Measurements from ENCODE around the gene STBD1. TPM values are rescaled to one million over a fixed set of nuclear protein-coding genes. Genes with fewer than 3 reads are reported as not detected.

Gene STBD1
- total and polyA plus RNA-seq, 9 of the 15 experiments (the other 6 are each of a cell fraction or from before 2014, with no cell fraction given), result 0.08 to 0.64 (median 0.27) TPM; not detected in 2

GRCh38 chr4:76298227-76298626 is 8.3 kb upstream of the STBD1 start:
- no peak overlapping the region for H3K4me3 ChIP-seq
- H3K4me1 ChIP-seq (replicated peaks in 1 of 2; ENCODE audit: control insufficient read depth in 2 of 2, insufficient read depth in 2 of 2, low read length in 2 of 2), result peaks cover 3 to 44% of the 10 kb centered on the region in 2 experiments; a peak in 4 of 5 replicates
- H3K9me3 ChIP-seq (replicated peaks; ENCODE audit: control insufficient read depth, insufficient read depth, low read depth, low read length), result peaks cover 19% of the 10 kb centered on the region
- H3K9me1 ChIP-seq (ENCODE audit: control insufficient read depth, insufficient read depth, low read length), result no peaks in the 10 kb centered on the region
- H3K9ac ChIP-seq (ENCODE audit: insufficient read depth in 1 of 2, low read depth in 2 of 2, low read length in 2 of 2), result no peak overlapping the region
- no peak for ATAC-seq
- no peak for TF ChIP-seq TFAM (CRISPR knock-in tag; conservative IDR thresholded peaks at IDR 0.05)
- TF ChIP-seq CREB3 (tag; conservative IDR thresholded peaks at IDR 0.05; ENCODE audit: low read depth), result no peak
- 0 out of 4 replicates have a peak, but pooled peaks of 1 of the 2 experiments have one; percentile 20 for TF ChIP-seq TRIM24 (IDR thresholded peaks at IDR 0.05)
- 0 out of 2 replicates have a peak, but pooled peaks have one; percentile 42 for TF ChIP-seq TRIM28 (IDR thresholded peaks at IDR 0.05)
- TF ChIP-seq ZFP1 (CRISPR knock-in tag; IDR thresholded peaks at IDR 0.05), result peak; percentile 89
- no peak for TF ChIP-seq RBM22 (IDR thresholded peaks at IDR 0.05; ENCODE audit: low read depth, low read length, poor library complexity, severe bottlenecking)
- peak in 1 of 2 experiments; percentile 77; a peak in 2 of 3 replicates for TF ChIP-seq CBX3 (IDR thresholded peaks at IDR 0.05; ENCODE audit: borderline replicate concordance in 1 of 2, low read length in 2 of 2)
- no peak for TF ChIP-seq FUS (optimal IDR thresholded peaks at IDR 0.05; ENCODE audit: low read depth, low read length)
- TF ChIP-seq NONO (IDR thresholded peaks at IDR 0.05; ENCODE audit: low read depth in 2 of 2, low read length in 1 of 2), result no peak
- TF ChIP-seq ZNF717 (CRISPR knock-in tag; IDR thresholded peaks at IDR 0.05), result no peak
- H4K20me1 ChIP-seq (replicated peaks; ENCODE audit: control insufficient read depth, insufficient read depth, low read length), result no peaks in the 10 kb centered on the region
- CTCF ChIA-PET (ENCODE audit: low intra/inter-chr PET ratio), result no interaction called here
- H3K36me3 ChIP-seq (ENCODE audit: control insufficient read depth, insufficient read depth, low read length), result no peaks in the 10 kb centered on the region
- in situ Hi-C loops (cut with MboI) (no loop called here), intact Hi-C loops (cut with micrococcal nuclease) (no loop called here)
- no TSS peak for BruUV-seq (replicated peaks)
- no peak overlapping the region for H3K27ac ChIP-seq (ENCODE audit: extremely low read depth, low read depth, low read length)
- no peak for FAIRE-seq
- H3K4me2 ChIP-seq (ENCODE audit: insufficient read depth, low read length), result no peak overlapping the region
- POLR2A ChIA-PET, result no interaction called here
- no peaks in the 10 kb centered on the region for H3K79me2 ChIP-seq (ENCODE audit: control insufficient read depth, insufficient read depth, low read length)
- no peak overlapping the region for H2AFZ ChIP-seq (ENCODE audit: low read depth, low read length)
- no peaks in the 10 kb centered on the region for H3K27me3 ChIP-seq (ENCODE audit: control insufficient read depth in 2 of 2, insufficient read depth in 2 of 2, low read length in 2 of 2)
- no peak for DNase-seq (ENCODE audit: extremely low read depth in 1 of 4, low spot score in 3 of 4)
